ENCODE data around the gene PTPRK.

Gene PTPRK

GRCh38 chr6:128339635-128340450, 180.6 kb downstream of the PTPRK start:
- no peak for FAIRE-seq
- DNase-seq (ENCODE audit: insufficient read length, low spot score) = no peak
- TF ChIP-seq, protein P1, sequence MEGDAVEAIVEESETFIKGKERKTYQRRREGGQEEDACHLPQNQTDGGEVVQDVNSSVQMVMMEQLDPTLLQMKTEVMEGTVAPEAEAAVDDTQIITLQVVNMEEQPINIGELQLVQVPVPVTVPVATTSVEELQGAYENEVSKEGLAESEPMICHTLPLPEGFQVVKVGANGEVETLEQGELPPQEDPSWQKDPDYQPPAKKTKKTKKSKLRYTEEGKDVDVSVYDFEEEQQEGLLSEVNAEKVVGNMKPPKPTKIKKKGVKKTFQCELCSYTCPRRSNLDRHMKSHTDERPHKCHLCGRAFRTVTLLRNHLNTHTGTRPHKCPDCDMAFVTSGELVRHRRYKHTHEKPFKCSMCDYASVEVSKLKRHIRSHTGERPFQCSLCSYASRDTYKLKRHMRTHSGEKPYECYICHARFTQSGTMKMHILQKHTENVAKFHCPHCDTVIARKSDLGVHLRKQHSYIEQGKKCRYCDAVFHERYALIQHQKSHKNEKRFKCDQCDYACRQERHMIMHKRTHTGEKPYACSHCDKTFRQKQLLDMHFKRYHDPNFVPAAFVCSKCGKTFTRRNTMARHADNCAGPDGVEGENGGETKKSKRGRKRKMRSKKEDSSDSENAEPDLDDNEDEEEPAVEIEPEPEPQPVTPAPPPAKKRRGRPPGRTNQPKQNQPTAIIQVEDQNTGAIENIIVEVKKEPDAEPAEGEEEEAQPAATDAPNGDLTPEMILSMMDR (IDR thresholded peaks at IDR 0.05; ENCODE audit: insufficient read depth, missing control alignments) = no peak

DNA sequence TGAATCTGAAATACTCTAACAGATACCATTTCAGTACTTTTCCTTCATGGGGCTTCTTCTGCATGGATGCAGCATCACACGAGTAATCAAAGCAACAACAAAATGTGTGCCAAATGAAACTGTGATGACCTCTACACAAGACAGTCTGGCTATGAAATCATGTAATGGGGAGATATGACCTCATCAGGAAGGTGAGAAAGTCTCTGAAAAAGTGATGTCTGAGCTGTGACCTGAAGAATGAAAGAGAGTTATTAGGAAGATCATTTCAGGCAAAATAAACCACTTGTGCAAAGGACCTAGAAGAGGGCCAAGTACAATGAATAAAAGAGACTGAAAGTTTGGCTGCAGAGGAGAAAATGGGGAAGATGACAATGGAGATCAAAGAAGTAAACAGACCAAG, 182.8 kb downstream of the PTPRK start:
- TF ChIP-seq, protein P1 (IDR thresholded peaks at IDR 0.05; ENCODE audit: insufficient read depth, missing control alignments) = no peak
- DNase-seq (ENCODE audit: insufficient read length, low spot score) = no peak
- no peak for FAIRE-seq

DNA sequence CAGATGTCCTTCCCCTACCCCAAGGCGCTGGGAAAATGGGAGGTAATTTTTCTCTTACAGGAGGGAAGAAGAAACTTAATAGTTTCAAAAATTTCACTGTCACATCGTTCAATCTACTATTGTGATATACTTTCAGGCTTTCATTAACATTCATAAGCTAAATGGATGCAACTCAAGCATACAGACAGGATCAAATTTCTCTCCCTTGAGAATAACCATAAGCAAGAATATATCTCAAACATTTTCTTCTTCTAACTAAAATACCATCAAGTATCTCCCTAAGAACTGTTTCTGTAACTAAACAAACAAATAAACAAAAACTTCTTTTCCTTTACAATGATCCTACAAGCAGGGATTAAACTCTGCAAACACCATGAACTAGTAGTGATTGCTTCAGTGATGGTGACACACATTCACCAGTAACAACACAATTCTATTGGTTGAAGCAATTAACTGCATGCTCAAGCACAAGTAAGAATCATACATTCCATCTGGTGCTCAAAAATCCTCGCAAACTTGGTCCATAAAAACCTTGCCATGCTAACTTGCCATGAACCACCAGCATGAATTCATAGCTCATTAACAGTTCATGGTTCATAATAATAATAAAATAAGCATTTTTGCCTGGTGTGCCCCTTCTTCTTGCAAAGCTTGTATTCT, 183.8 kb downstream of the PTPRK start:
- FAIRE-seq (no peak), DNase-seq (ENCODE audit: insufficient read length, low spot score) (no peak)
- TF ChIP-seq, protein P1 (IDR thresholded peaks at IDR 0.05; ENCODE audit: insufficient read depth, missing control alignments) = no peak

- FAIRE-seq (no peak), DNase-seq (ENCODE audit: insufficient read length, low spot score) (no peak)
- TF ChIP-seq, protein P1 (IDR thresholded peaks at IDR 0.05; ENCODE audit: insufficient read depth, missing control alignments) = no peak
Observed at GRCh38 chr6:128335963-128336362, 184.4 kb downstream of the PTPRK start.

DNA sequence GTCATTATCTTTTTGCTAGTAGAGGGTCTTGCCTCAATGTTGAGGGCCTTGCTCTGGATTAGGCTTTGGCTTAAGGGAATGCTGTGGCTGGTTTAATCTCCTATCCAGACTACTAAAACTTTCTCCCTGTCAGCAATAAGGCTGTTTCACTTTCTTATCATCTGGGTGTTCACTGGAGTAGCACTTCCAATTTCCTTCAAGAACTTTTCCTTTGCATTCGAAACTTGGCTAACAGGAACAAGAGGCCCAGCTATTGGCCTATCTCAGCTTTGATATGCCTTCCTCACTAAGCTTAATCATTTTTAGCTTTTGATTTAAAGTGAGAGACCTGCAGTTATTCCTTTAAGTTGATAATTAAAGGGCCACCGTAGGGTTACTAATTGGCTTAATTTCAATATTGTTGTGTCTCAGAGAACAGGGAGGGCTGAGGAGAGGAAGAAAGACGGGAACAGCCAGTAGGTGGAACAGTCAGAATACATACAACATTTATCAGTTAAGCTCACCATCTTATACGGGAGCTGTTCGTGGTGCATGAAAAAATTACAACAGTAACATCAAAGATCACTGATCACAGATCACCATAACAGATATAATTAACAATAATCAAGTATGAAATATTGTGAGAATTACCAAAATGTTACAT, 186.7 kb downstream of the PTPRK start:
- DNase-seq (ENCODE audit: insufficient read length, low spot score) (no peak), FAIRE-seq (peak; percentile 44)
- TF ChIP-seq, protein P1 (IDR thresholded peaks at IDR 0.05; ENCODE audit: insufficient read depth, missing control alignments) = no peak

- FAIRE-seq = no peak
- no peak for DNase-seq (ENCODE audit: insufficient read length, low spot score)
- TF ChIP-seq, protein P1 (IDR thresholded peaks at IDR 0.05; ENCODE audit: insufficient read depth, missing control alignments) = peak; percentile 65
Observed at GRCh38 chr6:128327890-128328289, 192.5 kb downstream of the PTPRK start.
